HUDEP-2 (cell line): Measurements from ENCODE around the gene FAM170B.

Experiments used
- DNase-seq, 76 experiments: peaks; one replicate each; lab custom pipeline; 2025; ENCODE audit not compliant: unreplicated experiment in 76 of 76; lab: John Stamatoyannopoulos, UW

FAM170B gene

GRCh38 chr10:49131507-49132361 is 2.1 kb downstream of the FAM170B start:
- no peak for DNase-seq

DNA sequence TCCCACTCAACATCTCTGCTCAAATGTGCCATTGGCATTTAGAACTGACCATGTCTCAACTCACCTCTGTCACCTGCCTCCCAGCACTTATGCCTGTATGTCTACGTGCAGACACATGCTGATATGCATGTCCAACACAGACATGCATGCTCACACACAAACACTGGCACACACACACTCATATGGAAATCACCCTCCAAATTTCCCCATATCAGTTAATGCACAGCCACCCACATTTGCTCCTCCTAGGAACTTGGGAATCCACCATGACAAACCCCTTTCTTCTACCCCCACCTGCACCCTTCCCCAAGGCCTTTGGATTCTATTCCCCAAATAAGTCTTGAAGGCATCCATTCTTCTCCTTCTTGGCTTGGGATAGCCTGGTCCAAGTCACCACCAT is 4.4 kb downstream of the FAM170B start:
- DNase-seq: no peak

GRCh38 chr10:49128854-49129253 is 5.0 kb downstream of the FAM170B start:
- no peak for DNase-seq

- no peak for DNase-seq
These were observed 9.6 kb downstream of the FAM170B start for GRCh38 chr10:49123981-49124950.

DNA sequence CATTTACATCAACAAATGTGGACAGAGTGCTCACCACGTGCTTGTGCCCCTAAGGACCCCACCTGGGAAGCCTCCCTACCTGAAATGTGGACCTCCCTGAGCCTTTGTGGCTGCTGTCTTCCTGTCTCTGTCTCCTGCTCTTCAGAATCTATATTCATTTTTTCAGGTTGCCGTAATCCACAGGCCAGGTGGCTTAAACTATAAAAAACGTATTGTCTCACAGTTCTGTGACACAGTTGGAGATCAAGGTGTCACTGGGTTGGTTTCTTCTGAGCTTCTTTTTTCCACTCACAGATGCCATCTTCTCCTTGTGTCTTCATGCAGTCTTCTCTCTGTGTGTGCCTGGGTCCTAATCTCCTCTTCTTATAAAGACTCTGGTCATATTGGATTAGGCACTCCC is 12.9 kb downstream of the FAM170B start:
- no peak for DNase-seq

GRCh38 chr10:49119746-49120145 is 14.1 kb downstream of the FAM170B start:
- no peak for DNase-seq

GRCh38 chr10:49118430-49119074 is 15.3 kb downstream of the FAM170B start:
- DNase-seq: no peak

DNA sequence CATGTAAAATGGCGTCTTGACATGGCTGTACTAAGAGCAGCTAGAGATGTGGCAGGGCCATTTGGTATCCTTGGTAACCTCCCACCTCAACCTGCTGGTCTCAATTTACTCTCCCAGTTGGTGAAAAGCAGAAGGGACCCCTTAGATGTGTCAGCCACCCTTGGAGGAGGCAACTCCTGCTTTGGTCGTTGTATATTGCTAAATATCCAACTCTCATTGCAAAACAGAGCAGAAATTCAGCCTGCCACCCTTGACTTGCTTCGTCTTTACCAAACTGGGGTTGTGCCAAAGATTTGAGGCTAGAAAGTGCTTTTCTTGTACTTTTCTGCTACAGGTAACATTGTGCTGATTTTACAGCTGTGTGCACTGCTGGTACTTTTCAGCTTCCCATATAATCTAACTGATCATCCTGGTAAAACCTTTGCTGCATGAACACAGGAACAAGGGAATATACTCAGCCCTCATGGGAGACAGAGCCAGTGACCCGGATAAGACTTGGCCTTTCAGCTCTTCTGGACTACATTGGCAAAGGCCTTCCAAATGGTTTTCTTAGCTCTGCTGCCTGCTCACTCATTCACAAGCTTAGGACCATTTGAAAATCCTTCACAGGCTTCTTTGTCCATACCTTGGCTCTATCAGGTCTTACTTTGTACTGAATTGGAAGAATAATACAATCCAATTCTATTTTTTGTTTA is 16.3 kb downstream of the FAM170B start:
- no peak for DNase-seq

DNA sequence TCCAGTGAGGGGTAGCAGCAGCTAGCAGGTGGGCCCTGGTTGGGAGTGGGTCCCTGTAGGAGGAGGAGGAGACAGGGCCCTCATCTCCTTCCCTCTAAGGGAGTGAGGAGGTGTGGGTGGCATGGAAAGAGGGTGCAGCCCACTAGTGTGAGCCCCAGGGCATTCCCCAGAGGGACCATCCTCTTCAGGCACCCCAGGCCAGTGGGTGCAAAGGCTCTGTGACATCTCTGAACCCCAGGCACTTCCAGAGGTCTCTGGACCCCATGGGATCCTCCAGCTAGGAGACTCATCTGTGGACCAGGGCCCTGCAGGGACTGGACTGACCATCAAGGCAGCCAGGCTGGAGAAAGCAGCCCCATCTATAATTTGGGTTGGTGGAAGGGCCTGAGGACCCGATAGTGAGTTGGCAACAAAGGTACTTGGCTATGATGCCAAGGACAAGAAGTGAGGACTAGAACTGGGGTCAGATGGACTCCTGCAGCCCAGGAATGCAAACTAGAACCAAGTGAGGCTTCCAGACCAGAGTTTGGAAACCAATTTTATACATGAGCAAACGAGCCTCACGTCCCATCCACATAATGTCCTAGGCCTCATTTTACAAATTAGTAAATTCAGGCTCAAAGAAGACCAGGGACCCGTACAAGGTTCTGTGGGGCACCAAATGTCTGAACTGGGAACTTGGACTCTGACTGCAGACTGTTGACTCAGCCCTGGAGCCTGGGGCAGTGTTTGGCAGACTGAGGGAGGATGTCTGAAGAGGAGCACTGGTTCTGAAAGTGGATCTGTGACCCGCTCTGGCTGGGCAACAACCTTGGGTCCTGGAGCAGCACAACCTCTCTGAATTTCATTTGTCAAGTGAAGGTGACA is 17.1 kb downstream of the FAM170B start:
- DNase-seq: no peak

DNA sequence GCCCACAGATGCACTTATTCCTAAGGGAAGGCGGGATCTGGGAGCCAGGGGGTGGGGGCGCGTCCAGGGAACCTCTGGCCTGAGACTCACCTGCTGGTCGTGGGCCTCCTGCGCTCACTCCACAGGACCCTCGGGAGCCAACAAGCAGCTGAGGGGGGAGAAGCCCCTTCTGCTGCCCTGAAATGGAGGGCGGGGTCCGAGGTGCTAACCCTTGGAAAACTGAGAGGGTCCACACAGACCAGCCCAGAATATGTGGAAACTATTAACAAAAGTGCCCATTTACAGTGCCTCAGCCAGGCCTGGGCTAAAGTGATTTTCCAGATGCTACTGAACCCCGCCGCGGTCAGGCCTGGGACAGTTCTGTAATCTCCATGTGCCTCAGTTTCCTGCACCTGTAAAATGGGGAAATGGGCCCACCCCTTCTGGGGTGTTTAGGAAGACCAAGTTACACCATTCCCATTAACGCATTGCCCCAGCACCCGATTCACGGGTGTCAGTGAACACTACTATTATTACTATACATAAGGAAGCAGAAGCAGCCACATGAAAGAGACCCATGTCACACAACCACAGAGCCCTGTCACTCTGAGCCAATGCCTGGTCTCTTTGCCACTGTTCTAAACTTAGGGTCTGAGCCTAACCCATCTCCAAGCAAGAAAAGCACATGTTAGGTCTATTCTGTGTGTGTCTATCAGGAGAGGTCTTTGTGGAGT is 17.9 kb downstream of the FAM170B start:
- DNase-seq: no peak

GRCh38 chr10:49115015-49115795 is 18.6 kb downstream of the FAM170B start, which contains the start of gene VSTM4:
TSS of gene VSTM4 (minus strand) at chr10:49115522. CDS start at chr10:49115485, 37 bp downstream.
- DNase-seq: no peak

- DNase-seq: no peak
These were observed 19.2 kb downstream of the FAM170B start for GRCh38 chr10:49114718-49115014.

DNA sequence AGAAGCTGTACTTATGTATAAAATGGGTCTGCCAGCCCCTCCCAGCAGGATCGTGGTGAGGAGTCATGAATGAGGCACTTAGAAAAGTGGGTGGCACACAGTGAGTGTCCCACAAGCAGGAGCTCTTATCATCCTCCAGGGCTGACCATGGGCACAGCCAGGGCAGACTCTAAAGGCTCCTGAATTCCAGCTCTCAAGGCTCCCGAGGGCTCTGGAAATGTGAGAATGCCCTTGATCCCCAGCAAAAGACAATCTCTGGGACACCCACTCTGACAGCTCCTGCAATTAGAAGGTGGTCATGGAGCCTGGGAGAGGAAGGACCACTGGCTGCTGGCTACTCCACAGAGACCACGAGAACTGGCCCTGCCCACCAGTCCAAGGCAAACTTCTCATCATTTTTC is 20.1 kb downstream of the FAM170B start:
- no peak for DNase-seq

DNA sequence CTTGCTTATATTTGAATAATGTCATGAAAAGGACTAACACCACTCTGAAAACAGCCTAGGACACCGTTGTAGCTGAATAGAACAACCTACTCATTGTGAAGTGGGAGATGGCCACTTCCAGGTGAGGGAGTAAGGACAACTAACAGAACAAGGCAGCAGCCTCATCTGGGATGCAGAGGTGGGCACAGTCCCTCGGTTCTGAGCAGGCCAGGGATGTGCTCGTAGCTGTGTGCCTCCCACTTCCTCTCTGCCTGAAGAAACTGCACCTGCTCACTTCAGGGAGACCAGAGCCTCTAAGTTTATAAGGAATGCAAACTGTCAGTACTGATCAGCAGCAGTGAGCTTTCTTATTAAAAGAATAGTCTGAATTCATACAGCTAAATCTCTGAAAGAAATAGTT is 21.0 kb downstream of the FAM170B start:
- no peak for DNase-seq

- no peak for DNase-seq
These were observed 21.7 kb downstream of the FAM170B start for GRCh38 chr10:49112098-49112497.

GRCh38 chr10:49111320-49111698 is 22.5 kb downstream of the FAM170B start:
- DNase-seq: no peak

GRCh38 chr10:49110684-49111319 is 23.0 kb downstream of the FAM170B start:
- DNase-seq: no peak
